Esophagus muscularis mucosa (tissue), 3 donors: ENCODE data around the gene RCBTB1.

Source experiments
- EP300 ChIP-seq: sonication (generic); formaldehyde crosslinking; IDR thresholded peaks from one replicate; pipeline ENCODE4 v1.6.1; 2017; ENCODE audit warnings: antibody characterized with exemption
- TF ChIP-seq, protein P1 (sequence below), 3 experiments: fragments of 200-600 bp in 2 of 3; fragments of 450-650 bp in 1 of 3; sonication (generic) in 2 of 3; IDR thresholded peaks; one replicate each; pipeline ENCODE4 v1.5.1; 2017 to 2019; ENCODE audit warnings: antibody characterized with exemption in 3 of 3, mild to moderate bottlenecking in 2 of 3, moderate library complexity in 1 of 3

DNA sequence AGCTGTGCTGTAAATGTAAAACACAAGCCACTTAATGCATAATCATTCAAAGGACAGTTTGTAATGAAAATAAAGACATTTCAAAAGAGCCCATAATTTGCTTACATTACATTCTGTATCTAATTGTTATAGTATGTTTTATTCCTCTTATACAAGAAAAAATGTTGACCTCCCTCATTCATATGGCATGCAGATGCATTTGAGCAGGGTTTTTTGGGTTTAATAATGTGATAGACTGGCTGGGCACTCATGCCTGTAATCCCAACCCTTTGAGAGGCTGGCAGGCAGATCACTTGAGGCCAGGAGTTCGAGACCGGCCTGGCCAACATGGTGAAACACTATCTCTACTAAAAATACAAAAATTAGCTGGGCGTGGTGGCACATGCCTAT, 31.3 kb upstream of the RCBTB1 start:
- TF ChIP-seq, protein P1, sequence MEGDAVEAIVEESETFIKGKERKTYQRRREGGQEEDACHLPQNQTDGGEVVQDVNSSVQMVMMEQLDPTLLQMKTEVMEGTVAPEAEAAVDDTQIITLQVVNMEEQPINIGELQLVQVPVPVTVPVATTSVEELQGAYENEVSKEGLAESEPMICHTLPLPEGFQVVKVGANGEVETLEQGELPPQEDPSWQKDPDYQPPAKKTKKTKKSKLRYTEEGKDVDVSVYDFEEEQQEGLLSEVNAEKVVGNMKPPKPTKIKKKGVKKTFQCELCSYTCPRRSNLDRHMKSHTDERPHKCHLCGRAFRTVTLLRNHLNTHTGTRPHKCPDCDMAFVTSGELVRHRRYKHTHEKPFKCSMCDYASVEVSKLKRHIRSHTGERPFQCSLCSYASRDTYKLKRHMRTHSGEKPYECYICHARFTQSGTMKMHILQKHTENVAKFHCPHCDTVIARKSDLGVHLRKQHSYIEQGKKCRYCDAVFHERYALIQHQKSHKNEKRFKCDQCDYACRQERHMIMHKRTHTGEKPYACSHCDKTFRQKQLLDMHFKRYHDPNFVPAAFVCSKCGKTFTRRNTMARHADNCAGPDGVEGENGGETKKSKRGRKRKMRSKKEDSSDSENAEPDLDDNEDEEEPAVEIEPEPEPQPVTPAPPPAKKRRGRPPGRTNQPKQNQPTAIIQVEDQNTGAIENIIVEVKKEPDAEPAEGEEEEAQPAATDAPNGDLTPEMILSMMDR (IDR thresholded peaks at IDR 0.05), result no peak
- TF ChIP-seq EP300, result no peak
